T-helper 2 cell (primary cell): ENCODE data around the gene VDR.

ENCODE experiments used
- DNase-seq, 5 experiments: peaks; one replicate each; pipeline versions ENCODE4 v3.0.0 to v3.0.0-alpha.2; 2012 to 2022

VDR gene

GRCh38 chr12:47868552-47869031 is 36.2 kb downstream of the VDR start:
- peak in 1 of 5 experiments; percentile 29 for DNase-seq

- DNase-seq, result no peak
Measured at GRCh38 chr12:47868041-47868440, 36.8 kb downstream of the VDR start.

- peak in 1 of 5 experiments; percentile 79 for DNase-seq
Measured at GRCh38 chr12:47867495-47867941, 37.3 kb downstream of the VDR start.

GRCh38 chr12:47864646-47865235 is 40.1 kb downstream of the VDR start:
- no peak for DNase-seq

GRCh38 chr12:47863985-47864384 is 40.8 kb downstream of the VDR start:
- no peak for DNase-seq

GRCh38 chr12:47863467-47863866 is 41.3 kb downstream of the VDR start:
- DNase-seq, result no peak

GRCh38 chr12:47862881-47863280 is 41.9 kb downstream of the VDR start:
- DNase-seq, result no peak

GRCh38 chr12:47862167-47862750 is 42.5 kb downstream of the VDR start:
- no peak for DNase-seq

- DNase-seq, result no peak
Measured at GRCh38 chr12:47860873-47861272, 43.9 kb downstream of the VDR start.

- peak in 1 of 5 experiments; percentile 49 for DNase-seq
Measured at GRCh38 chr12:47860279-47860841, 44.4 kb downstream of the VDR start.

- DNase-seq, result no peak
Measured at GRCh38 chr12:47858511-47859266, 46.1 kb downstream of the VDR start.

GRCh38 chr12:47856721-47857575 is 47.8 kb downstream of the VDR start:
- DNase-seq, result no peak

GRCh38 chr12:47856094-47856493 is 48.7 kb downstream of the VDR start:
- DNase-seq, result no peak

- DNase-seq, result no peak
Measured at GRCh38 chr12:47855502-47855901, 49.3 kb downstream of the VDR start.

GRCh38 chr12:47854531-47854930 is 50.3 kb downstream of the VDR start:
- DNase-seq, result no peak

- no peak for DNase-seq
Measured at GRCh38 chr12:47852096-47852571, 52.7 kb downstream of the VDR start.

GRCh38 chr12:47851303-47851952 is 53.4 kb downstream of the VDR start:
- no peak for DNase-seq

- DNase-seq, result no peak
Measured at GRCh38 chr12:47850153-47851084, 54.4 kb downstream of the VDR start.

- DNase-seq, result no peak
Measured at GRCh38 chr12:47849261-47849660, 55.5 kb downstream of the VDR start.

GRCh38 chr12:47848853-47849252 is 55.9 kb downstream of the VDR start:
- no peak for DNase-seq
